Fibroblast of lung (primary cell): ENCODE data around the gene INPP4A.

Experiments used
- EZH2 ChIP-seq: IDR thresholded peaks from 2 replicates; pipeline ENCODE4 v1.5.1; 2012; ENCODE audit warnings: low read length, control low read depth, mild to moderate bottlenecking; ENCODE audit errors: missing control alignments
- TF ChIP-seq, protein P1 (sequence below), 2 donors: IDR thresholded peaks in 1 of 2; conservative IDR thresholded peaks in 1 of 2; 1 replicate in 1 of 2; 2 replicates in 1 of 2; pipeline ENCODE4 v1.5.1; 2011 to 2012; ENCODE audit warnings: low read length in 2 of 2, control low read depth in 1 of 2, inconsistent platforms in 1 of 2, low read depth in 1 of 2, mild to moderate bottlenecking in 1 of 2

DNA sequence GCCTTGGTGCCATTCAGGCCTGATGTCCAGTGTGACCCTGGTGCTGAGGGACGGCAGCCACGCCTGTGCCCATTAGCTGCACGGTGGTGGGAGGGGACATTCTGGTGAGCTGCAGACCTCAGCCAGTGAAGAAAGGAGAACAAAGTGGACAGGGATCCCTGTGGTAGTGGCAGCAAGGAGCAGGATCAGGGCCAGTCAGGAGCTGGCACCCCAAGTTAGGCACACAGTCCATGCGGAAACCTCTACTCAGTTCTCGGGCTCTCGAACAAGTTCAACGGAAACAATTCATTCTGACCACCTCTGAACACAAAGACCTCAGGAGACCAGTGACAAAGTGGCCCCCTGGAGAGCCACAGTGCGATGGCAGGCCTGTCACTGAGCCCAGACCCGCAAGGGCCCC, 133.6 kb downstream of the INPP4A start:
- TF ChIP-seq, protein P1, sequence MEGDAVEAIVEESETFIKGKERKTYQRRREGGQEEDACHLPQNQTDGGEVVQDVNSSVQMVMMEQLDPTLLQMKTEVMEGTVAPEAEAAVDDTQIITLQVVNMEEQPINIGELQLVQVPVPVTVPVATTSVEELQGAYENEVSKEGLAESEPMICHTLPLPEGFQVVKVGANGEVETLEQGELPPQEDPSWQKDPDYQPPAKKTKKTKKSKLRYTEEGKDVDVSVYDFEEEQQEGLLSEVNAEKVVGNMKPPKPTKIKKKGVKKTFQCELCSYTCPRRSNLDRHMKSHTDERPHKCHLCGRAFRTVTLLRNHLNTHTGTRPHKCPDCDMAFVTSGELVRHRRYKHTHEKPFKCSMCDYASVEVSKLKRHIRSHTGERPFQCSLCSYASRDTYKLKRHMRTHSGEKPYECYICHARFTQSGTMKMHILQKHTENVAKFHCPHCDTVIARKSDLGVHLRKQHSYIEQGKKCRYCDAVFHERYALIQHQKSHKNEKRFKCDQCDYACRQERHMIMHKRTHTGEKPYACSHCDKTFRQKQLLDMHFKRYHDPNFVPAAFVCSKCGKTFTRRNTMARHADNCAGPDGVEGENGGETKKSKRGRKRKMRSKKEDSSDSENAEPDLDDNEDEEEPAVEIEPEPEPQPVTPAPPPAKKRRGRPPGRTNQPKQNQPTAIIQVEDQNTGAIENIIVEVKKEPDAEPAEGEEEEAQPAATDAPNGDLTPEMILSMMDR (conservative IDR thresholded peaks at IDR 0.05 in 1 of 2, IDR thresholded peaks at IDR 0.05 in 1 of 2; ENCODE audit: low read depth in 1 of 2, low read length in 2 of 2): no peak
- no peak for TF ChIP-seq EZH2
